Measurements from ENCODE around the gene GARIN5A.

GARIN5A gene

GRCh38 chr19:50476224-50476906 lies at the start of gene GARIN5A, which contains the start of gene EMC10:
Gene GARIN5A, minus strand, starts transcription at chr19:50476848. Its CDS starts 460 bp downstream, at chr19:50476388.
Gene EMC10, plus strand, starts transcription at chr19:50476507. Its CDS starts 38 bp downstream, at chr19:50476545.
- peak; percentile 93 for DNase-seq

- no peak for DNase-seq
These were observed 46.2 kb upstream of the GARIN5A start for GRCh38 chr19:50522881-50523280.

- DNase-seq, result no peak
These were observed 44.3 kb upstream of the GARIN5A start for GRCh38 chr19:50520822-50521465.

- DNase-seq, result no peak
These were observed 42.4 kb upstream of the GARIN5A start for GRCh38 chr19:50519006-50519575.

- no peak for DNase-seq
These were observed 41.7 kb upstream of the GARIN5A start for GRCh38 chr19:50518091-50519005.

- no peak for DNase-seq
These were observed 41.0 kb upstream of the GARIN5A start for GRCh38 chr19:50517704-50518075.

GRCh38 chr19:50516964-50517703 lies 40.5 kb upstream of the GARIN5A start:
- DNase-seq, result no peak

- DNase-seq, result no peak
These were observed 39.8 kb upstream of the GARIN5A start for GRCh38 chr19:50516456-50516855.

GRCh38 chr19:50515168-50515561 lies 38.5 kb upstream of the GARIN5A start:
- DNase-seq, result no peak

GRCh38 chr19:50514346-50515167 lies 37.9 kb upstream of the GARIN5A start:
- no peak for DNase-seq

GRCh38 chr19:50513746-50514345 lies 37.2 kb upstream of the GARIN5A start, which contains the start of gene ASPDH:
Gene ASPDH, minus strand, starts transcription at chr19:50513913. Its CDS starts 90 bp downstream, at chr19:50513823.
- no peak for DNase-seq

- DNase-seq, result no peak
These were observed 36.5 kb upstream of the GARIN5A start for GRCh38 chr19:50512999-50513745.

- DNase-seq, result no peak
These were observed 35.7 kb upstream of the GARIN5A start for GRCh38 chr19:50512112-50512998.

GRCh38 chr19:50511069-50511822 lies 34.6 kb upstream of the GARIN5A start, which contains the start of gene JOSD2:
Gene JOSD2, minus strand, starts transcription at chr19:50511191. Its CDS starts 760 bp downstream, at chr19:50510431.
- peak; percentile 90 for DNase-seq

- no peak for DNase-seq
These were observed 34.0 kb upstream of the GARIN5A start for GRCh38 chr19:50510700-50511068.

- DNase-seq, result no peak
These were observed 33.5 kb upstream of the GARIN5A start for GRCh38 chr19:50510121-50510670.

- DNase-seq, result no peak
These were observed 32.7 kb upstream of the GARIN5A start for GRCh38 chr19:50509366-50509765.

GRCh38 chr19:50508843-50509190 lies 32.2 kb upstream of the GARIN5A start:
- DNase-seq, result no peak

All from activated CD4-positive, CD25-positive, alpha-beta regulatory T cell treated with anti-CD3 and anti-CD28 coated beads, Interleukin-2, amount 50 U/mL, for 72 hours (primary cell).